Sigmoid colon (tissue), 4 donors: ENCODE measurements around the gene WNT7A.

ENCODE experiments used
- EP300 ChIP-seq, 4 donors: sonication (generic); formaldehyde crosslinking; IDR thresholded peaks; one replicate each; pipeline ENCODE4 v1.6.1; 2017; ENCODE audit warnings: antibody characterized with exemption in 4 of 4
- POLR2A ChIP-seq, 2 donors: fragments of 450-650 bp; IDR thresholded peaks; one replicate each; pipeline ENCODE4 v1.6.1; 2016; ENCODE audit warnings: antibody characterized with exemption in 2 of 2, mild to moderate bottlenecking in 2 of 2, moderate library complexity in 2 of 2
- POLR2AphosphoS5 ChIP-seq, 4 donors: sonication (generic); formaldehyde crosslinking; IDR thresholded peaks; one replicate each; pipeline ENCODE4 v1.6.1; 2017; ENCODE audit warnings: antibody characterized with exemption in 4 of 4
- TF ChIP-seq, protein P1 (sequence below), 4 experiments: fragments of 450-650 bp in 3 of 4; fragments of 200-600 bp in 1 of 4; IDR thresholded peaks; one replicate each; pipeline ENCODE4 v1.5.1; 2016 to 2019; ENCODE audit warnings: antibody characterized with exemption in 4 of 4, mild to moderate bottlenecking in 3 of 4, moderate library complexity in 2 of 4

DNA sequence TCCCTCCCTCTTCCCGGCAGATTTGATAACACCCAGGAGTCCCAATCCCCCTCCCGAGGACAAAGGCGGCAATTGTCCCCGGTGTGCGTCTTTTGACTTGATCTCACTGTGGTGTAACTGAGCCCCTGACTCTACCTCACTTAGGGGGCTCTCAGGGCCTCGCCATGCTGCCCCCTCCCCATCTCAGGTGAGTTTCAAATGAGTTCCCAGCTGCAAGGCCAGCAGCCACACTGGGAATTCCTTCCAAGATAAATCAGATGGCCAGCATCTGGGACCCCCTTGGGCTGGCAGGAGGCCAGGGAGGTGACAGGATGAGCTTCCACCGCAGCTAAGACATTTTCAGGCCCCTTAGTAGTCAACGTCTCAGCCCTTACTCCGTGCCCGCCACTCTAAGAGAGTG, 35.0 kb downstream of the WNT7A start:
- TF ChIP-seq POLR2AphosphoS5 (IDR thresholded peaks at IDR 0.05) (no peak), POLR2A (IDR thresholded peaks at IDR 0.05) (no peak), EP300 (IDR thresholded peaks at IDR 0.05) (no peak)
- TF ChIP-seq, protein P1, sequence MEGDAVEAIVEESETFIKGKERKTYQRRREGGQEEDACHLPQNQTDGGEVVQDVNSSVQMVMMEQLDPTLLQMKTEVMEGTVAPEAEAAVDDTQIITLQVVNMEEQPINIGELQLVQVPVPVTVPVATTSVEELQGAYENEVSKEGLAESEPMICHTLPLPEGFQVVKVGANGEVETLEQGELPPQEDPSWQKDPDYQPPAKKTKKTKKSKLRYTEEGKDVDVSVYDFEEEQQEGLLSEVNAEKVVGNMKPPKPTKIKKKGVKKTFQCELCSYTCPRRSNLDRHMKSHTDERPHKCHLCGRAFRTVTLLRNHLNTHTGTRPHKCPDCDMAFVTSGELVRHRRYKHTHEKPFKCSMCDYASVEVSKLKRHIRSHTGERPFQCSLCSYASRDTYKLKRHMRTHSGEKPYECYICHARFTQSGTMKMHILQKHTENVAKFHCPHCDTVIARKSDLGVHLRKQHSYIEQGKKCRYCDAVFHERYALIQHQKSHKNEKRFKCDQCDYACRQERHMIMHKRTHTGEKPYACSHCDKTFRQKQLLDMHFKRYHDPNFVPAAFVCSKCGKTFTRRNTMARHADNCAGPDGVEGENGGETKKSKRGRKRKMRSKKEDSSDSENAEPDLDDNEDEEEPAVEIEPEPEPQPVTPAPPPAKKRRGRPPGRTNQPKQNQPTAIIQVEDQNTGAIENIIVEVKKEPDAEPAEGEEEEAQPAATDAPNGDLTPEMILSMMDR (IDR thresholded peaks at IDR 0.05) = no peak
